HTR-8/SVneo (cell line): ENCODE results near the gene ZMYND8.
A peak's percentile ranks its signal among the peaks of the same experiment; 100 is the strongest.
"Not testable (repeated sequence)": the region's sequence is repeated elsewhere in the genome, so short reads cannot be mapped to it uniquely, and the experiment has no call there.

Experiments used
- DNase-seq: peaks from one replicate; pipeline ENCODE4 v3.0.0; 2011; ENCODE audit warnings: low spot score, mixed read lengths; ENCODE audit not compliant: insufficient read length
- FAIRE-seq: peaks from 2 replicates; lab custom pipeline; 2011; peaks lifted over from hg19 to GRCh38; lab: Jason Lieb, UNC

Gene ZMYND8

GRCh38 chr20:47290666-47291430 lies 65.7 kb downstream of the ZMYND8 start:
- no peak for DNase-seq
- FAIRE-seq = no peak

DNA sequence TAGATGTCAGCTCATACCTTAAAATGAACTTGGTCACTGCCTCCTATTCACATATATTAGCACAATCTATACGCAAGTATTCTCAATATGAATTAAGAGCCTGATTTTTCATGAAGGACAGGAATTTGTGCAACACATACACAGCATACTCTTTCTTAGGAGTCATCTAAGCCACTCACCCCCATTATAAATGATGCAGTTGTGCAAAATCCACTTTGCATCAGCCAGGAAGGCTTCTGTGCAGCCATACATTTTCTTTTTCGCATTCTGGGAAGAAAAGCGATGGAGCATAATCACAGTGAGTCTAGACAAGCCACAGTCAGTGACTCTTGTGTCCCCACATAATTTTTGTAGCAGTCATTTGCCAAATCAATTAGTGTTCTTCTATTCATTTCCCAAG lies 66.5 kb downstream of the ZMYND8 start:
- no peak for FAIRE-seq
- no peak for DNase-seq

- DNase-seq = no peak
Observed at GRCh38 chr20:47289096-47289495, 67.4 kb downstream of the ZMYND8 start.

DNA sequence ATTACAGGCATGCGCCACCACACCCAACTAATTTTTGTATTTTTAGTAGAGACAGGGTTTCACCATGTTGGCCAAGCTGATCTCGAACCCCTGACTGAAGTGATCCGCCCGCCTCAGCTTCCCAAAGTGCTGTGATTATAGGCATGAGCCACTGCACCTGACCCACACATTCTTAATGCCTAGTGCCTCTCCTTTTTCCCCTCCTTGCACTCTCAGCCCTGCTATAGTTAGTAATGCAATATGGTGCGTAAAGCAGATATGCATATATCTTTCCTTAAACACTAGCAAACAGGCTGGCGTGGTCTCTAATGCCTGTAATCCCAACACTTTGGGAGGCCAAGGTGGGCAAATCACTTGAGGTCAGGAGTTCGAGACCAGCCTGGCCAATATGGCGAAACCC lies 68.0 kb downstream of the ZMYND8 start:
- FAIRE-seq, DNase-seq: not testable (repeated sequence)

More at GRCh38 chr20:47289096-47289495, 67.4 kb downstream of the ZMYND8 start:
- no peak for FAIRE-seq

DNA sequence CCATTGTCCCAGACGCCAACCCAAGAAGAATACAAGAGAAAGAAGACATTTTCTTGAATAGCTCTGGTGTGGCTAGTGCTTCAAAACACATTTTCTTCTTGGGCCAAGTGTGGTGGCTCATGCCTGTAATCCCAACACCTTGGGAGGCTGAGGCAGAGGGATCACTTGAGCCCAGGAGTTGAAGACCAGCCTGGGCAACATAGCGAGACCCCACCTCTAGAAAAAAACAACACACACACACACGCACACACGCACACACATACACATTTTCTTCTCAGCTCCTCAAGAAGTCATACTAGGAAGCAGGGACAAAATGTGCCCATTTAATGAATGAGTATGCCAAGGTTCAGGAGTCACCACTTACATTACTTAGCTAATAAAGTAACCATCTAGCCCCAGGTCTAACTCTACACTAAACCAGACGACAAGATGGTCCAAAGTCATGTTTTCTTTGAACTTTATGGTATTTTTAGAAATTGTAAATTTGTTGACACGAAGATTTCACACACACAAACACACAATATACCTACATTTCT lies 68.8 kb downstream of the ZMYND8 start:
- DNase-seq (no peak), FAIRE-seq (peak; percentile 23)

- FAIRE-seq (no peak), DNase-seq (no peak)
Observed at GRCh38 chr20:47286681-47287080, 69.8 kb downstream of the ZMYND8 start.

DNA sequence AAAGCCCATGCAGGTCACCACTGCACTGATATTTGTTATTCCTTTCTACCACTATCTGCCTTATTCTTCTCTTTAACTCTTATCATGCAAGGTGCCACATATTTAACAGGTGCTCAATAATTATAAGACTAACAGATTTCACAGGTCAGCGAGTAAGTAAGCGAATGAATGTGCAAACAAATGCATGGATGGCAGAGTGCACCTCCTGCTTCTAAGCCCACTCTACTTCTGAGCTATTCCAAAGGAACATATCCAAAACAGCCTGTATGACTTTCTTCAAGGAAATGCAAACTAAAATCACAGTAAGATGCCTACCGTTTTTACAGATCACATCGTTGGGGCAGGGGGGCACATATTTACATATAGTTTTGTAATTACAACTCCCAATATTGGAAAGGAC lies 71.3 kb downstream of the ZMYND8 start:
- FAIRE-seq (no peak), DNase-seq (no peak)

DNA sequence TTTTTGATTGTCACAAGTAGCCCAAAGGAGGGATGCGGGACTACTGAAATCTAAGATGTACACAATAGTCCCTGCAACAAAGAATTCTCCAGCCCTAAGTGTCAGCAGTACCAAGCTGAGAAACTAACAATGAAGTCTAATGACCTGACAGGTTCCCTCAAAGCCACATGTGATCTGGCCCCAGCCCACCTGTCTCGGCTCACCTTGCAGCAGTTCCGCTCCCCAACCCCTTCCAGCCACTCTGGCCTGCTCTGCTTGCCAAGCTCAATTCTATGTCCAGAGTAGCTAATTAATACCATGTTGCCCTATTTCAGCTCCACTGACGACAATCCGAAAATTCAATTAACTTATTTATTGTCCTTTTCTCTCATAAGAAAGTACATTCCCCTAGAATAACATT lies 72.1 kb downstream of the ZMYND8 start:
- FAIRE-seq (no peak), DNase-seq (no peak)

GRCh38 chr20:47283411-47283810 lies 73.1 kb downstream of the ZMYND8 start:
- FAIRE-seq = no peak

GRCh38 chr20:47282864-47283263 lies 73.6 kb downstream of the ZMYND8 start:
- DNase-seq = no peak
- no peak for FAIRE-seq

More at GRCh38 chr20:47283411-47283810, 73.1 kb downstream of the ZMYND8 start:
- no peak for DNase-seq

- DNase-seq (no peak), FAIRE-seq (no peak)
Observed at GRCh38 chr20:47281376-47281775, 75.1 kb downstream of the ZMYND8 start.

DNA sequence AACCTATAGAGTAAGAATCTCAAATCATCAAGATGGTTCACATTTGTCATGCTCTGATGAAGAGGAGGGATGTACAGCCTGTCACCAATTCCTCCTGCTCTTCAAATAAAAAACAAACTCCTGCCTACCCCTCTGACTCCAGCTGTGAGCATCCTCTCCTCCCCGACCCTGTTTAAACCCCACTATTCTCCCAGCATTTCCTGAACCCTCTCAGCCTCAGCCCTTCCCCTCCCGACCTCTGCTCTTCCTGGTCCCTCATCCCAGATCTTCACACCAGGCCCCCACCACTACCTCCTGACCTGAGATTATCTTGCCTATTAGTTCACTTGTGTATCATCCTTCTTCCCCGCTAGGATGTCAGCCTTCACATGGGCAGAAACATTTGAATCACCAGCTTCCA lies 75.8 kb downstream of the ZMYND8 start:
- FAIRE-seq = no peak
- no peak for DNase-seq

DNA sequence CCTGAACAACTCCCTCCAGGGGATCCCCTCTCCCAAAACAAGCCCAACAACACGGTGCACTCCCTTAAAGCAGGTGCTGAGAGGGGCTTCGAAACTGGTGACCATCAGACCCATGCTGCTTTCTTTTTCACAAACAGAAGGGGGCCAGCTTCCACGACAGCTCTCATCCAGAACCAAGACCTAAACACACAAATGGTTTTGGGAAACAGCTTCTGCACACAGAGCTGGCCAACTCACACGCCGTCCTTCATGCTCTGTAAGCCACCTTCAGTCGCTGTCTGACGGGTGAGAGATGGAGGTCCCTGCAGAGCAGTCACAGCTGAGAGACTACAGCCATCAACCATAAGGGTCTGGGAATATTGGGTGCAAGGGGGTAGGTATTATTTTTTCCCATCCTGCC lies 76.3 kb downstream of the ZMYND8 start:
- peak; percentile 91 for FAIRE-seq

DNA sequence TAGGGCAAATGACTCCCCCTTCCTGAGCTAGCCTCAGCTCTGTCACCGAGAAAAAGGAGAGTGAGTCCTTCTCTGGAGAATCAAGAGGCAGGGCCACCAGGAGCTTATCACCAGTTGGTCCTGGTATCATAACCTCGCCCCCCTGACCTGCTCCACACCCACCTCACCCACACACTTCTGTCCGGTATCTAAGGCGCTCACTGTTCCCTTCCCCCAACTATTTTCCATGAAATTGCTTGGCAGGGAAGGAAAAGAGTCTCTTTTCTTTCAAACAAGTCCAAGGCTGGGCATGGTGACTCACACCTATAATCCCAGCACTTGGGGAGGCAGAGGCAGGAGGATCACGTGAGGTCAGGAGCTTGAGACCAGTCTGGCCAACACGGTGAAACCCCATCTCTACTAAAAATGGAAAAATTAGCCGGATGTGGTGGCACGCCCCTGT lies 77.6 kb downstream of the ZMYND8 start:
- peak; percentile 60 for FAIRE-seq
- DNase-seq = no peak

More for the DNA sequence above, 76.3 kb downstream of the ZMYND8 start:
- no peak for DNase-seq

GRCh38 chr20:47277535-47277872 lies 79.0 kb downstream of the ZMYND8 start:
- not testable (repeated sequence) for FAIRE-seq, DNase-seq

- DNase-seq = no peak
Observed at GRCh38 chr20:47276851-47277534, 79.5 kb downstream of the ZMYND8 start.

GRCh38 chr20:47276251-47276650 lies 80.2 kb downstream of the ZMYND8 start:
- no peak for DNase-seq
- no peak for FAIRE-seq

More at GRCh38 chr20:47276851-47277534, 79.5 kb downstream of the ZMYND8 start:
- peak; percentile 73 for FAIRE-seq

DNA sequence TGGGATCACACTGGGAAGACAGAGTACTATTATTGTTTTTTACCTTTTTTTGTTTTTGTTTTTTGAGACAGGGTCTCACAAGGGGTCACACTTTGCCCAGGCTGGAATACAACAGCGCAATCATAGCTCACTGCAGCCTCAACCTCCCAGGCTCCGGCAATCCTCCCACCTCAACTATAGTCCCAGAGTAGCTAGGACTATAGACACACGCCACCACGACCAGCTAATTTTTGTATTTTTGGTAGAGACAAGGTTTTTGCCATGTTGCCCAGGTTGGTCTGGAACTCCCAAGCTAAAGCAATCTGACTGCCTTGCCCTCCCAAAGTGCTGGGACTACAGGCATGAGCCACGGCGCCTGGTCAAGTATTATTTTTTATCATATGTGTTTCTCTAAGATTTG lies 81.0 kb downstream of the ZMYND8 start:
- FAIRE-seq = no peak
- no peak for DNase-seq

DNA sequence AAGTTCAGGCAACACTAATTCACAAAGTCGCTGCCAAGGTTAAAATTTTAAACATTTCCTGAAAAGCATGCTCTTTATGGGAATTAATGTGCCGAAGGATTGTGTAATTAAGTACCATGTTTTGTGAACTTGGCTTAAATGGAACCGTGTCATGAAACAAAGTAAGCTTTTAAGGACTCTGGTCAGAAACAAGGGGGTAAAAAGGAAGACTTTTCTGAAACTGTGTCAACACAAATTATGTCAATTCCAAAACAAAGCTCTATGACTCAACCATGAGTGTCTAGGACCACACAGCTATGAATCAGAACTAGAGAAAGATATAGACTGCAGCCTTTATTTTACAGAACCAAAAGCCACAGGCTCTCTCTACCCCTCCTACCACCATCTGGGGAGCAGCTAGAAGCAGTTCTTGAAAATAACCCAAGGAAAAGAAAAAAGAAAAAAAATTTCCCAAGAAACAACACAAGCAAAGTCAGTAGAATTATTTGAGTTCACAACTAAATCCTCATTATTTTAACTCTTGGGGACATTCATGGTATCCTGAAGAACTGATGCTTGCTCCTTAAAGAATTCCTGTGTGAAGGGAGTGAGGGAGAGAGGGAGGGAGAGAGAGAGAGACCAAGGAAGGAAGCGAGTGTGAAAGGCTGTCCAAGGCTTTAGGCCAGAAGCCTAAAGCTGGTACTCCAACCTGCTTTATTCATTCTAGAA lies 81.9 kb downstream of the ZMYND8 start:
- DNase-seq = peak; percentile 96
- FAIRE-seq = no peak

DNA sequence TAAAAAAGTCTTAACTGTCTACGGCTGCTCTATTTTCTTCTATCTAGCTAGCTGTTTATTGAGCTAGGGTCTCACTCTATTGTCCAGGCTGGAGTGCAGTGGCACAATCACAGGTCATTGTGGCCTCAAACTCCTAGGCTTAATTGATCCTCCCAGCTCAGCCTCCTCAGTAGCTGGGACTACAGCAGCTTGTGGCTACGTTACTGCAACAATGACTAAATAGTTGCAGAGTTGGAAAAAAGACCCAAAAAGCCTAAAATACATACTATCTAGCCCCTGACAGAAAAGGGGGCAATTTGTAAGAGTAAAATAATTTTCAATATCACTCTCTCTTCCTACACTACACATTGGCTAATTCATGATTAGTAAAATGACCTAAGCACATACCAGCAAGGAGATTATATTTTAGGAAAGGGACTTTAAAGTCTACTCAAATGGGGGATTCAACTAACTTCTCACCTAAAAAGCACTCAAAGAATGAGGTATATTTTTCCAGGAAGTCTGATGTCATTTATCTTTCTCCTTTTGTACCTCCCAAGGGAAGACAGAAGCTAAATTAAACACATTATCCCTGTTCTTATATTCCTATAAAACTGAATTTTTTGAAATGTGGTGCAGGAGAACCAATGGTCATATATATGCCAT lies 82.8 kb downstream of the ZMYND8 start:
- no peak for DNase-seq
- FAIRE-seq = no peak
